SK-N-SH (cell line): ENCODE measurements around the gene WNT9B. TPM values are rescaled to one million over a fixed set of nuclear protein-coding genes. Genes with fewer than 3 reads are reported as not detected.

Experiments
- CTCF ChIA-PET: fragments of 300-600, 350-600 bp; formaldehyde crosslinking; extraction: SDS; loops from one replicate; lab custom pipeline; 2021; lab: Yijun Ruan, JAX
- POLR2A ChIA-PET: fragments of 350-600 bp; sonication (Branson Sonifier 250); formaldehyde crosslinking; extraction: SDS; loops from one replicate; lab custom pipeline; 2020; ENCODE audit warnings: antibody characterized with exemption, inconsistent platforms; lab: Yijun Ruan, JAX
- DNase-seq: peaks from one replicate; pipeline ENCODE4 v3.0.0; 2012
- H2AFZ ChIP-seq: fragments of 200-600 bp; sonication (generic); 2 replicates; pipeline ENCODE4 v1.8.1; 2016; ENCODE audit warnings: antibody characterized with exemption, mild to moderate bottlenecking, low read depth
- H3F3A ChIP-seq: fragments of 200-600 bp; sonication (generic); replicated peaks from 2 replicates; pipeline ENCODE3; 2016; ENCODE audit warnings: antibody characterized with exemption, mild to moderate bottlenecking; ENCODE audit not compliant: insufficient read depth
- H3K27ac ChIP-seq, 2 experiments: fragments of 200-500 bp in 1 of 2; fragments of 200-600 bp in 1 of 2; sonication (Bioruptor generic) in 1 of 2; sonication (generic), shearing (Covaris generic) in 1 of 2; 2 replicates each; pipeline versions ENCODE4 v1.5.1 to v1.6.1; 2014 to 2016; ENCODE audit warnings: low read depth in 2 of 2, inconsistent platforms in 1 of 2, low read length in 1 of 2, mild to moderate bottlenecking in 1 of 2, mixed read lengths in 1 of 2
- H3K27me3 ChIP-seq: fragments of 200-600 bp; sonication (generic), shearing (Covaris generic); 2 replicates; pipeline ENCODE4 v1.6.1; 2016; ENCODE audit warnings: mixed run types; ENCODE audit not compliant: insufficient read depth
- H3K36me3 ChIP-seq, 2 experiments: fragments of 200-500 bp in 1 of 2; fragments of 200-600 bp in 1 of 2; sonication (Bioruptor generic) in 1 of 2; sonication (generic) in 1 of 2; replicated peaks in 1 of 2; 2 replicates each; pipeline versions ENCODE3 to v1.5.1; 2014 to 2016; ENCODE audit warnings: low read length in 1 of 2, mild to moderate bottlenecking in 1 of 2; ENCODE audit not compliant: insufficient read depth in 2 of 2, control insufficient read depth in 1 of 2
- H3K4me1 ChIP-seq, 2 experiments: fragments of 200-500 bp in 1 of 2; fragments of 200-600 bp in 1 of 2; sonication (Bioruptor generic) in 1 of 2; sonication (generic), shearing (Covaris generic) in 1 of 2; 2 replicates each; pipeline versions ENCODE4 v1.5.1 to v1.6.1; 2014 to 2016; ENCODE audit warnings: low read depth in 1 of 2, low read length in 1 of 2, mixed run types in 1 of 2; ENCODE audit not compliant: insufficient read depth in 2 of 2, control insufficient read depth in 1 of 2
- H3K4me2 ChIP-seq: fragments of 200-600 bp; sonication (generic), shearing (Covaris generic); 2 replicates; pipeline ENCODE4 v1.6.1; 2017; ENCODE audit warnings: mixed run types
- H3K4me3 ChIP-seq, 2 experiments: fragments of 200-500 bp in 1 of 2; fragments of 200-600 bp in 1 of 2; sonication (Bioruptor generic) in 1 of 2; sonication (generic), shearing (Covaris generic) in 1 of 2; 2 replicates each; pipeline versions ENCODE4 v1.5.1 to v1.8.1; 2014 to 2016; ENCODE audit warnings: low read depth in 2 of 2, inconsistent platforms in 1 of 2, low read length in 1 of 2, mild to moderate bottlenecking in 1 of 2, mixed read lengths in 1 of 2, moderate library complexity in 1 of 2
- H3K79me2 ChIP-seq: fragments of 200-600 bp; sonication (generic); 2 replicates; pipeline ENCODE4 v1.8.1; 2017; ENCODE audit warnings: mild to moderate bottlenecking; ENCODE audit not compliant: insufficient read depth
- H3K9ac ChIP-seq: fragments of 200-600 bp; sonication (generic); 2 replicates; pipeline ENCODE4 v1.6.1; 2017; ENCODE audit warnings: mixed run types
- H3K9me2 ChIP-seq: fragments of 200-600 bp; sonication (generic); 2 replicates; pipeline ENCODE4 v1.6.1; 2017; ENCODE audit warnings: mixed run types
- H3K9me3 ChIP-seq: fragments of 200-600 bp; sonication (generic); 2 replicates; pipeline ENCODE4 v1.6.1; 2017; ENCODE audit warnings: mixed run types, mild to moderate bottlenecking, moderate library complexity
- H4K20me1 ChIP-seq: fragments of 200-600 bp; sonication (generic); 2 replicates; pipeline ENCODE4 v1.6.1; 2017; ENCODE audit warnings: mild to moderate bottlenecking, mixed run types; ENCODE audit not compliant: insufficient read depth
- ELF1 ChIP-seq: IDR thresholded peaks from 2 replicates; pipeline ENCODE4 v1.4.0; 2012
- EP300 ChIP-seq, 2 experiments: IDR thresholded peaks; 2 replicates each; pipeline versions ENCODE4 v1.4.0 to v1.6.1; 2012; ENCODE audit warnings: borderline replicate concordance in 1 of 2, low read depth in 1 of 2, low read length in 1 of 2
- EZH2phosphoT487 ChIP-seq: fragments of 200-600 bp; sonication (generic); IDR thresholded peaks from 2 replicates; pipeline ENCODE4 v1.6.1; 2017; ENCODE audit warnings: low read depth, mixed run types, mild to moderate bottlenecking, antibody characterized with exemption, moderate library complexity, borderline replicate concordance
- FOSL2 ChIP-seq: IDR thresholded peaks from 2 replicates; pipeline ENCODE4 v1.4.0; 2012; ENCODE audit warnings: low read depth, mild to moderate bottlenecking, moderate library complexity, borderline replicate concordance
- FOXJ3 ChIP-seq: sonication (generic); formaldehyde crosslinking; IDR thresholded peaks from 2 replicates; pipeline ENCODE4 v1.5.1; 2020; ENCODE audit warnings: mild to moderate bottlenecking, missing genetic modification reagents
- IRF3 ChIP-seq: fragments of 150-350 bp; IDR thresholded peaks from 2 replicates; pipeline ENCODE4 v1.6.1; 2016; ENCODE audit warnings: mild to moderate bottlenecking, low read depth, low read length
- MEF2A ChIP-seq: IDR thresholded peaks from 2 replicates; pipeline ENCODE4 v1.4.0; 2012; ENCODE audit warnings: low read depth, borderline replicate concordance
- MXI1 ChIP-seq: IDR thresholded peaks from 2 replicates; pipeline ENCODE4 v1.6.1; 2012; ENCODE audit warnings: mild to moderate bottlenecking, low read depth, low read length, improper control_type of control experiment
- NFIC ChIP-seq: IDR thresholded peaks from 2 replicates; pipeline ENCODE4 v1.4.0; 2012; ENCODE audit warnings: borderline replicate concordance
- PBX3 ChIP-seq: IDR thresholded peaks from 2 replicates; pipeline ENCODE4; 2012
- RXRA ChIP-seq: IDR thresholded peaks from 2 replicates; pipeline ENCODE4 v1.4.0; 2012; ENCODE audit warnings: low read depth, mild to moderate bottlenecking, borderline replicate concordance
- SIN3A ChIP-seq: IDR thresholded peaks from 2 replicates; pipeline ENCODE4 v1.6.1; 2012; ENCODE audit warnings: low read depth, mild to moderate bottlenecking, low read length, moderate library complexity, borderline replicate concordance
- TCF12 ChIP-seq: IDR thresholded peaks from 2 replicates; pipeline ENCODE4 v1.4.0; 2012
- TEAD4 ChIP-seq: IDR thresholded peaks from 2 replicates; pipeline ENCODE4 v1.4.0; 2012; ENCODE audit warnings: mild to moderate bottlenecking, borderline replicate concordance; ENCODE audit not compliant: insufficient read depth
- ZBTB33 ChIP-seq: IDR thresholded peaks from 2 replicates; pipeline ENCODE4 v1.4.0; 2012; ENCODE audit warnings: low read depth, borderline replicate concordance
- WGBS: methylation state at CpG from one replicate; pipeline ENCODE4 v1.1.6; 2017; ENCODE audit warnings: low lambda C conversion rate; 5-methylcytosine and 5-hydroxymethylcytosine counted together
- polyA plus RNA-seq, 3 experiments: library from polyadenylated mRNA; depleted of rRNA; stranded (reverse); fragments of >200 nt; gene quantifications; 2 replicates each; pipeline ENCODE4 v1.2.3, GENCODE V29; 2012

Gene WNT9B
- polyA plus RNA-seq, 1 of the 3 experiments (the other 2 are of a cell fraction), result not detected

DNA sequence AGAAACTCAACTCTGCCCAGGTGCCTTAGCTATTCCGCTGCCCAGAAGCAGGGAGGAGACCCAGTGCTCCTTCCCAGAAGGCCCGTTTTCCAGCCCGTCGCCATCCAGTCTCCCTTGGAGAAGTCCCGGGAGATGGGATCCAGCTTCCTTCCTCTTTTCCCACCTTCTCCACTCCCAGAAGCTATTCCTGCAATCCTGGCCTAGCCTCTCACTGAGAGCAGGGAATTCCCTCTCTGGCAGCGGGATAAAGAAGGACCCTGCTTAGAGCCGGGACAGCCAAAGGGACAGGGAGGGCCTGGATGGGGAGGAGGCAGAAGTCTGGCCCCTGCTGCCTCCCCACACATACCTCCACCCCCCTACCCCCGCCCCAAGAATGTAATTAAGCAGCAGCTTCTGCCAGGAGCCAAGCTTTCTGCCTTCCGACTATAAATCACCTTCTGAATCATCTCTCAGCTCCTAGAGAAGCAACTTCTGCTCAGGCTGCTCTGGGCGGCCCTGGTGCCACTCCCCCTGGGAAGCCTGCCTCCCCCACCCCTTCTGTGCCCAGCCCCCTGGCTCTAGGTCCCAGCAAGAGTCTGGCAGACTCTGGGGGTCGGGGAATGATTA, 39.3 kb upstream of the WNT9B start:
- CTCF ChIA-PET, result interaction anchor here (0.7 to 4.7 kb wide), 6 partner anchors 24 to 130 kb away, joined by 3 to 39 read pairs (median 3); no protein-coding TSS in a partner anchor
- Histone ChIP-seq H3K9me2 (no peaks in the 10 kb centered on the region), H3K4me1 (peaks cover 0 to 48% of the 10 kb centered on the region in 2 experiments; a peak in 1 of 4 replicates), H3F3A (no peaks in the 10 kb centered on the region), H3K27ac (peak overlapping the region in 1 of 2 experiments; percentile 18; a peak in 1 of 4 replicates), H2AFZ (no peak overlapping the region), H3K9me3 (no peaks in the 10 kb centered on the region), H3K9ac (no peak overlapping the region), H3K4me2 (no peak overlapping the region), H3K36me3 (no peaks in the 10 kb centered on the region), H3K4me3 (no peak overlapping the region), H4K20me1 (no peaks in the 10 kb centered on the region), H3K79me2 (no peaks in the 10 kb centered on the region), H3K27me3 (no peaks in the 10 kb centered on the region; the same call in 1 of the 2 replicates)
- TF ChIP-seq EZH2phosphoT487 (no peak), ZBTB33 (no peak), EP300 (IDR thresholded peaks at IDR 0.05; ENCODE audit: borderline replicate concordance in 1 of 2, low read depth in 1 of 2, low read length in 1 of 2) (peak in 1 of 2 experiments; percentile 54; a peak in 1 of 4 replicates), ELF1 (no peak), SIN3A (no peak), TCF12 (peak; percentile 57; the same call in 1 of the 2 replicates), TEAD4 (no peak), MEF2A (no peak), MXI1 (no peak), FOSL2 (peak; percentile 75; the same call in 1 of the 2 replicates), FOXJ3 (no peak), IRF3 (no peak), PBX3 (peak; percentile 92), NFIC (peak; percentile 75), RXRA (no peak)
- DNase-seq, result no peak
- WGBS, result 49% methylated on average over 11 of the region's 11 CpGs
- POLR2A ChIA-PET, result no interaction called here
